T-cell (primary cell): ENCODE results near the gene ARHGAP25. TPM values are rescaled to one million over a fixed set of nuclear protein-coding genes. Genes with fewer than 3 reads are reported as not detected.
A peak's percentile ranks its signal among the peaks of the same experiment; 100 is the strongest.

Experiments
- ATAC-seq, 4 experiments: fragments of 200-7000 bp in 3 of 4; fragments of 150-1000 bp in 1 of 4; cut with Tn5 transposase; replicated peaks in 1 of 4; 1 replicate in 3 of 4; 2 replicates in 1 of 4; pipeline ENCODE4 v1.10.0; 2021; ENCODE audit warnings: moderate library complexity in 3 of 4, mild to moderate bottlenecking in 2 of 4, moderate number of reproducible peaks in 1 of 4
- CTCF ChIA-PET, 2 donors: fragments of 300-600 bp; sonication (Branson Sonifier 250); formaldehyde crosslinking; loops; one replicate each; lab custom pipeline; 2022; ENCODE audit warnings: antibody characterized with exemption in 2 of 2; lab: Charles Lee
- POLR2A ChIA-PET, 2 donors: fragments of 300-600 bp; sonication (Branson Sonifier 250); formaldehyde crosslinking; loops; one replicate each; lab custom pipeline; 2022; ENCODE audit warnings: antibody characterized with exemption in 2 of 2; lab: Charles Lee
- DNase-seq, 35 experiments: peaks; one replicate each; pipeline versions ENCODE4 v3.0.0 to v3.0.0-alpha.2; 2013 to 2023
- H3K27ac ChIP-seq: one replicate; pipeline ENCODE4 v1.5.1; 2013; ENCODE audit warnings: low read length
- H3K27me3 ChIP-seq, 2 experiments: replicated peaks in 1 of 2; 1 replicate in 1 of 2; 2 replicates in 1 of 2; pipeline versions ENCODE4 v1.6.1 to v1.7.0; 2013; ENCODE audit warnings: low read length in 1 of 2, mixed read lengths in 1 of 2; ENCODE audit not compliant: control insufficient read depth in 2 of 2, insufficient read depth in 2 of 2; ENCODE audit errors: extremely low read depth in 1 of 2
- H3K36me3 ChIP-seq, 2 donors: 1 replicate in 1 of 2; 2 replicates in 1 of 2; pipeline versions ENCODE4 v1.6.1 to v1.7.0; 2013; ENCODE audit warnings: low read length in 1 of 2; ENCODE audit not compliant: control insufficient read depth in 2 of 2, insufficient read depth in 1 of 2; ENCODE audit errors: extremely low read depth in 1 of 2
- H3K4me1 ChIP-seq, 2 experiments: 1 replicate in 1 of 2; 2 replicates in 1 of 2; pipeline versions ENCODE4 v1.6.1 to v1.7.0; 2013; ENCODE audit warnings: low read length in 2 of 2, mixed read lengths in 1 of 2; ENCODE audit not compliant: insufficient read depth in 2 of 2, control insufficient read depth in 1 of 2; ENCODE audit errors: extremely low read depth in 1 of 2
- H3K4me3 ChIP-seq, 2 donors: 1 replicate in 1 of 2; 2 replicates in 1 of 2; pipeline versions ENCODE4 v1.5.1 to v1.7.0; 2013; ENCODE audit warnings: mild to moderate bottlenecking in 2 of 2, low read length in 1 of 2, moderate library complexity in 1 of 2; ENCODE audit not compliant: control insufficient read depth in 1 of 2; ENCODE audit errors: extremely low read depth in 1 of 2
- H3K9me3 ChIP-seq: 2 replicates; pipeline ENCODE4 v1.7.0; 2013
- H3K27ac Mint-ChIP-seq, 2 donors: one replicate each; pipeline ENCODE4 v1.8.0; 2020 to 2021; ENCODE audit warnings: mild to moderate bottlenecking in 2 of 2, mixed read lengths in 2 of 2
- H3K27me3 Mint-ChIP-seq, 2 donors: one replicate each; pipeline ENCODE4 v1.8.0; 2021 to 2022; ENCODE audit warnings: mixed read lengths in 2 of 2
- H3K36me3 Mint-ChIP-seq: one replicate; pipeline ENCODE4 v1.8.0; 2021; ENCODE audit warnings: mixed read lengths
- H3K4me1 Mint-ChIP-seq, 3 donors: one replicate each; pipeline ENCODE4 v1.8.0; 2020 to 2022; ENCODE audit warnings: mixed read lengths in 3 of 3, mild to moderate bottlenecking in 1 of 3
- H3K4me3 Mint-ChIP-seq, 3 donors: one replicate each; pipeline ENCODE4 v1.8.0; 2020 to 2022; ENCODE audit warnings: mild to moderate bottlenecking in 3 of 3, mixed read lengths in 3 of 3, moderate library complexity in 3 of 3
- H3K9me3 Mint-ChIP-seq, 3 donors: one replicate each; pipeline ENCODE4 v1.8.0; 2020 to 2022; ENCODE audit warnings: mixed read lengths in 3 of 3
- whole genome bisulfite sequencing: methylation state at CpG from one replicate; pipeline ENCODE4 v1.1.5; 2013; ENCODE audit warnings: missing lambda C conversion rate; ENCODE audit not compliant: insufficient coverage; 5-methylcytosine and 5-hydroxymethylcytosine counted together
- total RNA-seq, 35 experiments: library from RNA in 6 of 35; stranded (reverse) in 6 of 35; fragments of 120-200 nt in 1 of 35; gene quantifications; one replicate each; pipeline versions ENCODE4 v1.2.1 to v1.2.4 and lab custom pipeline; 2013 to 2026

The ARHGAP25 gene
- total RNA-seq, 5 donors from 2014 or later (not counting 1 experiment from before 2014, with no cell fraction given), result 103 to 134 (median 123) TPM

- CTCF ChIA-PET, result interaction anchor here in 1 of 2 donors (5.6 kb wide), 1 partner anchor 22 kb away, joined by 44 read pairs; no protein-coding TSS in a partner anchor
- Histone ChIP-seq H3K4me3 (peak overlapping the region; percentile 49 to 64), H3K27ac (peak overlapping the region; percentile 95), H3K36me3 (peaks cover 0 to 50% of the 10 kb centered on the region in 2 donors), H3K9me3 (no peaks in the 10 kb centered on the region), H3K4me1 (peaks cover 61 to 83% of the 10 kb centered on the region in 2 experiments), H3K27me3 (no peaks in the 10 kb centered on the region)
- peak in 29 of 35 experiments; percentile 24 to 74 (median 39) for DNase-seq
- Mint-ChIP-seq H3K27me3 (no peaks in the 10 kb centered on the region), H3K4me3 (peak overlapping the region; percentile 78 to 83 (median 83)), H3K27ac (peak overlapping the region; percentile 99), H3K4me1 (peaks cover 88 to 92% (median 92%) of the 10 kb centered on the region in 3 donors), H3K36me3 (peaks cover 53% of the 10 kb centered on the region), H3K9me3 (no peaks in the 10 kb centered on the region)
- POLR2A ChIA-PET, result interaction anchor here in 1 of 2 donors (0.9 to 1.2 kb wide), 2 partner anchors 12 to 40 kb away, joined by 3 read pairs; partner anchors contain the start of gene ARHGAP25
- peak; percentile 64 to 79 (median 74) for ATAC-seq
- WGBS, result 4% methylated on average over 27 of the region's 31 CpGs
These were observed 40.1 kb downstream of the ARHGAP25 start for GRCh38 chr2:68774569-68775271.

GRCh38 chr2:68775272-68775842 lies 40.7 kb downstream of the ARHGAP25 start:
- peak overlapping the region; percentile 78 to 83 (median 83) for H3K4me3 Mint-ChIP-seq
- H3K36me3 Mint-ChIP-seq, result peaks cover 55% of the 10 kb centered on the region
- 51% methylated on average over 5 of the region's 13 CpGs for WGBS
- no peaks in the 10 kb centered on the region for H3K27me3 ChIP-seq
- H3K27me3 Mint-ChIP-seq, result no peaks in the 10 kb centered on the region
- H3K27ac Mint-ChIP-seq, result peak overlapping the region; percentile 99
- H3K9me3 ChIP-seq, result no peaks in the 10 kb centered on the region
- peak overlapping the region; percentile 49 to 64 for H3K4me3 ChIP-seq
- ChIA-PET POLR2A (interaction anchor here in 1 of 2 donors (1.0 kb wide), 1 partner anchor 35 kb away, joined by 3 read pairs; no protein-coding TSS in a partner anchor), CTCF (interaction anchor here in 1 of 2 donors (1.5 to 5.6 kb wide), 5 partner anchors 10 to 133 kb away, joined by 3 to 44 read pairs (median 6); no protein-coding TSS in a partner anchor)
- peak overlapping the region; percentile 95 for H3K27ac ChIP-seq
- ATAC-seq (no peak), DNase-seq (no peak)
- peaks cover 54 to 80% of the 10 kb centered on the region in 2 experiments for H3K4me1 ChIP-seq
- H3K4me1 Mint-ChIP-seq, result peaks cover 87 to 92% (median 91%) of the 10 kb centered on the region in 3 donors
- no peaks in the 10 kb centered on the region for H3K9me3 Mint-ChIP-seq
- H3K36me3 ChIP-seq, result peaks cover 0 to 56% of the 10 kb centered on the region in 2 donors

GRCh38 chr2:68776124-68776523 lies 41.5 kb downstream of the ARHGAP25 start:
- Mint-ChIP-seq H3K36me3 (peaks cover 62% of the 10 kb centered on the region), H3K9me3 (no peaks in the 10 kb centered on the region), H3K27me3 (no peaks in the 10 kb centered on the region), H3K27ac (peak overlapping the region; percentile 99), H3K4me3 (peak overlapping the region; percentile 78 to 83 (median 83)), H3K4me1 (peaks cover 87 to 92% (median 91%) of the 10 kb centered on the region in 3 donors)
- Histone ChIP-seq H3K27ac (peak overlapping the region; percentile 95), H3K4me1 (peaks cover 46 to 80% of the 10 kb centered on the region in 2 experiments), H3K9me3 (no peaks in the 10 kb centered on the region), H3K36me3 (peaks cover 0 to 62% of the 10 kb centered on the region in 2 donors), H3K4me3 (peak overlapping the region; percentile 1 to 64), H3K27me3 (no peaks in the 10 kb centered on the region)
- peak in 1 of 4 experiments; percentile 25 for ATAC-seq
- POLR2A ChIA-PET, result interaction anchor here (0.7 to 1.0 kb wide), 4 partner anchors 10 to 60 kb away, joined by 3 to 6 read pairs (median 3); no protein-coding TSS in a partner anchor
- no peak for DNase-seq
- CTCF ChIA-PET, result interaction anchor here (0.6 to 5.6 kb wide), 10 partner anchors 8 to 132 kb away, joined by 3 to 44 read pairs (median 4); no protein-coding TSS in a partner anchor
- WGBS, result 43% methylated on average over 2 of the region's 2 CpGs

GRCh38 chr2:68779595-68779994 lies 45.0 kb downstream of the ARHGAP25 start:
- Mint-ChIP-seq H3K27me3 (no peaks in the 10 kb centered on the region), H3K4me1 (peaks cover 73 to 76% (median 75%) of the 10 kb centered on the region in 3 donors), H3K27ac (peak overlapping the region; percentile 91 to 94), H3K4me3 (peak overlapping the region; percentile 6 to 66 (median 53)), H3K9me3 (no peaks in the 10 kb centered on the region), H3K36me3 (peaks cover 62% of the 10 kb centered on the region)
- no peak for DNase-seq
- H3K36me3 ChIP-seq, result peaks cover 10 to 83% of the 10 kb centered on the region in 2 donors
- no peak for ATAC-seq
- H3K4me3 ChIP-seq, result peak overlapping the region in 1 of 2 donors; percentile 2
- peaks cover 19 to 73% of the 10 kb centered on the region in 2 experiments for H3K4me1 ChIP-seq
- CTCF ChIA-PET, result interaction anchor here (0.6 to 2.4 kb wide), 13 partner anchors 9 to 145 kb away, joined by 3 to 15 read pairs (median 4); no protein-coding TSS in a partner anchor
- H3K27me3 ChIP-seq, result no peaks in the 10 kb centered on the region
- POLR2A ChIA-PET, result interaction anchor here (0.5 to 1.0 kb wide), 7 partner anchors 8 to 556 kb away, joined by 3 read pairs; no protein-coding TSS in a partner anchor
- no peaks in the 10 kb centered on the region for H3K9me3 ChIP-seq
- H3K27ac ChIP-seq, result peak overlapping the region; percentile 56

- peaks cover 28% of the 10 kb centered on the region for H3K36me3 Mint-ChIP-seq
- no peak overlapping the region for H3K4me3 Mint-ChIP-seq
- Histone ChIP-seq H3K27me3 (no peaks in the 10 kb centered on the region), H3K36me3 (peaks cover 10 to 94% of the 10 kb centered on the region in 2 donors), H3K4me3 (no peak overlapping the region), H3K4me1 (peaks cover 8 to 52% of the 10 kb centered on the region in 2 experiments), H3K27ac (no peak overlapping the region), H3K9me3 (no peaks in the 10 kb centered on the region)
- H3K27ac Mint-ChIP-seq, result no peak overlapping the region
- ATAC-seq (no peak), DNase-seq (no peak)
- WGBS, result no CpG with 5 or more reads among the region's 2 CpGs
- H3K9me3 Mint-ChIP-seq, result no peaks in the 10 kb centered on the region
- no peaks in the 10 kb centered on the region for H3K27me3 Mint-ChIP-seq
- ChIA-PET POLR2A (no interaction called here), CTCF (no interaction called here)
- peaks cover 37% of the 10 kb centered on the region in 3 donors for H3K4me1 Mint-ChIP-seq
These were observed 49.6 kb downstream of the ARHGAP25 start for GRCh38 chr2:68784188-68784587.

- Histone ChIP-seq H3K27ac (peak overlapping the region; percentile 18), H3K4me1 (peaks cover 4 to 55% of the 10 kb centered on the region in 2 experiments), H3K9me3 (no peaks in the 10 kb centered on the region), H3K4me3 (no peak overlapping the region), H3K27me3 (no peaks in the 10 kb centered on the region), H3K36me3 (peaks cover 10 to 95% of the 10 kb centered on the region in 2 donors)
- Mint-ChIP-seq H3K9me3 (no peaks in the 10 kb centered on the region), H3K27ac (no peak overlapping the region), H3K4me1 (peaks cover 30 to 37% (median 36%) of the 10 kb centered on the region in 3 donors), H3K36me3 (peaks cover 29% of the 10 kb centered on the region), H3K4me3 (no peak overlapping the region), H3K27me3 (no peaks in the 10 kb centered on the region)
- DNase-seq (no peak), ATAC-seq (no peak)
- CTCF ChIA-PET, result interaction anchor here in 1 of 2 donors (0.6 to 1.7 kb wide), 3 partner anchors 9 to 37 kb away, joined by 5 to 7 read pairs (median 7); no protein-coding TSS in a partner anchor
- POLR2A ChIA-PET, result no interaction called here
- WGBS, result 83% methylated on average over 1 of the region's 1 CpG
These were observed 50.3 kb downstream of the ARHGAP25 start for GRCh38 chr2:68784915-68785314.
